ENCODE measurements around the gene DAAM2. TPM values are rescaled to one million over a fixed set of nuclear protein-coding genes. Genes with fewer than 3 reads are reported as not detected.

The DAAM2 gene
- polyA plus RNA-seq, 2 of the 4 experiments (the other 2 are of a cell fraction): not detected

GRCh38 chr6:39804466-39805065 lies 12.4 kb downstream of the DAAM2 start:
- H3K4me3 ChIP-seq: no peak overlapping the region
- POLR2A ChIA-PET: no interaction called here
- ATAC-seq (no peak), FAIRE-seq (no peak), DNase-seq (ENCODE audit: low read depth in 1 of 2, low spot score in 1 of 2) (no peak)
- WGBS (ENCODE audit: missing lambda C conversion rate): 13% methylated on average over 5 of the region's 5 CpGs
- TF ChIP-seq MAX (IDR thresholded peaks at IDR 0.05) (no peak), NR3C1 (IDR thresholded peaks at IDR 0.05) (no peak), CBX2 (IDR thresholded peaks at IDR 0.05; ENCODE audit: borderline replicate concordance, low read depth) (no peak), MAFK (IDR thresholded peaks at IDR 0.05; ENCODE audit: partially characterized antibody) (peak; percentile 8), REST (IDR thresholded peaks at IDR 0.05) (no peak), MYC (IDR thresholded peaks at IDR 0.05; ENCODE audit: borderline replicate concordance, low read length) (no peak), MAZ (IDR thresholded peaks at IDR 0.05; ENCODE audit: borderline replicate concordance, low read depth, low read length) (no peak), RFX5 (IDR thresholded peaks at IDR 0.05) (no peak), FOSL2 (IDR thresholded peaks at IDR 0.05) (no peak), FOSL2 (CRISPR knock-in tag; IDR thresholded peaks at IDR 0.05) (no peak)
- no peaks in the 10 kb centered on the region for H3K4me1 ChIP-seq
- no peak overlapping the region for H3K27ac ChIP-seq
- no peak overlapping the region for H3K4me2 ChIP-seq
- no peaks in the 10 kb centered on the region for H3K9me3 ChIP-seq
- CTCF ChIA-PET: interaction anchor here (1.6 kb wide), 1 partner anchor 12 kb away, joined by 3 read pairs; the partner anchor contains the start of gene DAAM2

GRCh38 chr6:39806278-39806677 lies 14.1 kb downstream of the DAAM2 start:
- ChIA-PET POLR2A (no interaction called here), CTCF (no interaction called here)
- H3K4me3 ChIP-seq: no peak overlapping the region
- no peak overlapping the region for H3K27ac ChIP-seq
- 0% methylated on average over 1 of the region's 1 CpG for WGBS (ENCODE audit: missing lambda C conversion rate)
- H3K9me3 ChIP-seq: no peaks in the 10 kb centered on the region
- ATAC-seq (no peak), FAIRE-seq (no peak), DNase-seq (ENCODE audit: low read depth in 1 of 2, low spot score in 1 of 2) (no peak)
- no peaks in the 10 kb centered on the region for H3K4me1 ChIP-seq
- TF ChIP-seq ZSCAN20 (CRISPR knock-in tag; IDR thresholded peaks at IDR 0.05): no peak
- no peak for TF ChIP-seq HEYL (CRISPR knock-in tag; IDR thresholded peaks at IDR 0.05)
- TF ChIP-seq FOXS1 (CRISPR knock-in tag; IDR thresholded peaks at IDR 0.05): no peak
- no peak for TF ChIP-seq FOSB (CRISPR knock-in tag; IDR thresholded peaks at IDR 0.05)
- TF ChIP-seq RAD21 (conservative IDR thresholded peaks at IDR 0.05 in 1 of 2, IDR thresholded peaks at IDR 0.05 in 1 of 2): no peak
- TF ChIP-seq HMGXB4 (CRISPR knock-in tag; IDR thresholded peaks at IDR 0.05; ENCODE audit: borderline replicate concordance): no peak
- TF ChIP-seq CHD4 (IDR thresholded peaks at IDR 0.05; ENCODE audit: borderline replicate concordance): no peak
- no peak for TF ChIP-seq REST (IDR thresholded peaks at IDR 0.05)
- TF ChIP-seq NFE2L2 (conservative IDR thresholded peaks at IDR 0.05; ENCODE audit: low read length): no peak
- TF ChIP-seq TP53 (CRISPR knock-in tag; IDR thresholded peaks at IDR 0.05): no peak
- TF ChIP-seq, protein P1, sequence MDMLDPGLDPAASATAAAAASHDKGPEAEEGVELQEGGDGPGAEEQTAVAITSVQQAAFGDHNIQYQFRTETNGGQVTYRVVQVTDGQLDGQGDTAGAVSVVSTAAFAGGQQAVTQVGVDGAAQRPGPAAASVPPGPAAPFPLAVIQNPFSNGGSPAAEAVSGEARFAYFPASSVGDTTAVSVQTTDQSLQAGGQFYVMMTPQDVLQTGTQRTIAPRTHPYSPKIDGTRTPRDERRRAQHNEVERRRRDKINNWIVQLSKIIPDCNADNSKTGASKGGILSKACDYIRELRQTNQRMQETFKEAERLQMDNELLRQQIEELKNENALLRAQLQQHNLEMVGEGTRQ (IDR thresholded peaks at IDR 0.05): no peak
- no peak for TF ChIP-seq NPAS2 (CRISPR knock-in tag; IDR thresholded peaks at IDR 0.05; ENCODE audit: borderline replicate concordance)
- TF ChIP-seq, protein P2, sequence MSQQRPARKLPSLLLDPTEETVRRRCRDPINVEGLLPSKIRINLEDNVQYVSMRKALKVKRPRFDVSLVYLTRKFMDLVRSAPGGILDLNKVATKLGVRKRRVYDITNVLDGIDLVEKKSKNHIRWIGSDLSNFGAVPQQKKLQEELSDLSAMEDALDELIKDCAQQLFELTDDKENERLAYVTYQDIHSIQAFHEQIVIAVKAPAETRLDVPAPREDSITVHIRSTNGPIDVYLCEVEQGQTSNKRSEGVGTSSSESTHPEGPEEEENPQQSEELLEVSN (IDR thresholded peaks at IDR 0.05; ENCODE audit: borderline replicate concordance, low read depth): no peak
- TF ChIP-seq EHF (CRISPR knock-in tag; IDR thresholded peaks at IDR 0.05): no peak
- no peak overlapping the region for H3K4me2 ChIP-seq
